Stimulated activated naive B cell treated with anti-CD40 and anti-IgM and Interleukin-4, amounts not matched to agents 10 μg/mL and 1 μg/mL and 100 μg/mL, for 72 hours (primary cell): ENCODE results near the gene ADGRB3.
A peak's percentile ranks its signal among the peaks of the same experiment; 100 is the strongest.
"Not testable (repeated sequence)": the region's sequence is repeated elsewhere in the genome, so short reads cannot be mapped to it uniquely, and the experiment has no call there.

Source experiments
- ATAC-seq, 2 donors: fragments of 150-1000 bp; cut with Tn5 transposase; replicated peaks; 2 replicates each; pipeline ENCODE4 v1.10.0; 2021; ENCODE audit warnings: moderate library complexity in 1 of 2
- DNase-seq: peaks from one replicate; pipeline ENCODE4 v3.0.0; 2021
- H3K27ac Mint-ChIP-seq: one replicate; pipeline ENCODE4 v1.8.0; 2022; ENCODE audit warnings: mild to moderate bottlenecking, mixed read lengths
- H3K27me3 Mint-ChIP-seq, 2 donors: one replicate each; pipeline ENCODE4 v1.8.0; 2022; ENCODE audit warnings: mixed read lengths in 2 of 2
- H3K36me3 Mint-ChIP-seq, 2 donors: one replicate each; pipeline ENCODE4 v1.8.0; 2022; ENCODE audit warnings: mixed read lengths in 2 of 2, mild to moderate bottlenecking in 1 of 2
- H3K4me1 Mint-ChIP-seq, 2 donors: one replicate each; pipeline ENCODE4 v1.8.0; 2022; ENCODE audit warnings: mixed read lengths in 2 of 2, mild to moderate bottlenecking in 1 of 2
- H3K4me3 Mint-ChIP-seq, 2 donors: one replicate each; pipeline ENCODE4 v1.8.0; 2022; ENCODE audit warnings: mild to moderate bottlenecking in 2 of 2, mixed read lengths in 2 of 2, moderate library complexity in 1 of 2
- H3K9me3 Mint-ChIP-seq, 2 donors: one replicate each; pipeline ENCODE4 v1.8.0; 2022; ENCODE audit warnings: mixed read lengths in 2 of 2, mild to moderate bottlenecking in 1 of 2

ADGRB3 gene

DNA sequence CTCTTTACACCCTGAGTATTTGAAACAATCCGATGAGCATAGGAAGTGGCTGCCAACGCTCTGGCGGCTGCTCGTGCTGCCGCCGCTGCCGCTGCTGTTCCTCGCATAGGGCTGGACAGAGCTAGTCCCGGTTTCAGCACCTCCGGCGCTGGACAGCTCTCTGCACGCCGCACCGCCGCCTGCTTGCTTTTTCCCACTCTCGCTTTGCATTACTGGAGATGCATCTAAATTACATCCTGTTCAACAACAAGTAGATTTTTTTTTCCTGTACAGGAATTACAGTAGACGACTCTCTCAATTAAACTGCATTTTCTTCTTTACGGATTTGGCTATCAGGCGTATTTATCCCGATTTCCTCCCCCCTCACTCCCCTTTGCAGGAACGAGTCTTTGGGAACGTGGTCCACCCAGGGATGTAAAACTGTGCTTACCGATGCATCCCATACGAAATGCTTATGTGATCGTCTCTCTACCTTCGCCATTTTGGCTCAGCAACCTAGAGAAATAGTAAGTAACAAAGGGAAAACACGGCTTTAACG is 597.9 kb downstream of the ADGRB3 start:
- Mint-ChIP-seq H3K27me3 (peaks cover 11 to 16% of the 10 kb centered on the region in 2 donors), H3K27ac (no peak overlapping the region), H3K36me3 (no peaks in the 10 kb centered on the region), H3K4me3 (no peak overlapping the region), H3K4me1 (peaks cover 0 to 5% of the 10 kb centered on the region in 2 donors), H3K9me3 (peaks cover 4 to 6% of the 10 kb centered on the region in 2 donors)
- ATAC-seq (peak; percentile 51 to 70), DNase-seq (no peak)

- Mint-ChIP-seq H3K27ac (no peak overlapping the region), H3K36me3 (no peaks in the 10 kb centered on the region), H3K4me3 (no peak overlapping the region), H3K9me3 (peaks cover 2% of the 10 kb centered on the region in 2 donors), H3K4me1 (peaks cover 0 to 2% of the 10 kb centered on the region in 2 donors), H3K27me3 (peaks cover 2% of the 10 kb centered on the region in 2 donors)
- DNase-seq = no peak
- ATAC-seq = no peak
Observed at GRCh38 chr6:69238067-69238466, 603.0 kb downstream of the ADGRB3 start.

GRCh38 chr6:69246983-69247382 is 611.9 kb downstream of the ADGRB3 start:
- ATAC-seq (no peak), DNase-seq (no peak)
- no peak overlapping the region for H3K27ac Mint-ChIP-seq
- H3K4me1 Mint-ChIP-seq = no peaks in the 10 kb centered on the region
- H3K9me3 Mint-ChIP-seq = no peaks in the 10 kb centered on the region
- no peaks in the 10 kb centered on the region for H3K27me3 Mint-ChIP-seq
- no peaks in the 10 kb centered on the region for H3K36me3 Mint-ChIP-seq
- H3K4me3 Mint-ChIP-seq = no peak overlapping the region

DNA sequence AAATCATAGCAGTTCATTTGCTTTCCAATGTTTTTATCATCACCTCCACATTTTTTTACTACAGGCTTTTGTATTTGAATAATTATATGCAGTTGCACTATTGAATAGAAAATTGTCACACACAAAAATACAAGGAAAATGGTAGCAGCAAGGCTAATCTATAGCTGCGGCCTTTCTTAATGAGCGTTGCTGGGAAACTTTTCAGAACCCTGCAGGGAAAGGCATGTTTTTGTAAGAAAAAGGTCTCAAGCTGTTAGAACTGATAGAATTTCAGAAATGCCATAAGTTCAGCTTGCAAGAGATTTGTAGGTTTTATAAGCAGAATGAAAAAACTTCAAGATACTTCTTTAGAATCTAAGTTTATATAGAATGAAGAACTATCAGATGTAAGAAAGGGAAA is 625.9 kb downstream of the ADGRB3 start:
- no peaks in the 10 kb centered on the region for H3K36me3 Mint-ChIP-seq
- no peak overlapping the region for H3K4me3 Mint-ChIP-seq
- no peaks in the 10 kb centered on the region for H3K4me1 Mint-ChIP-seq
- peaks cover 0 to 6% of the 10 kb centered on the region in 2 donors for H3K9me3 Mint-ChIP-seq
- no peak for ATAC-seq
- H3K27me3 Mint-ChIP-seq = no peaks in the 10 kb centered on the region
- DNase-seq = no peak
- no peak overlapping the region for H3K27ac Mint-ChIP-seq

GRCh38 chr6:69263297-69263696 is 628.2 kb downstream of the ADGRB3 start:
- Mint-ChIP-seq H3K27ac (no peak overlapping the region), H3K4me3 (no peak overlapping the region), H3K9me3 (no peaks in the 10 kb centered on the region), H3K27me3 (no peaks in the 10 kb centered on the region), H3K4me1 (no peaks in the 10 kb centered on the region), H3K36me3 (no peaks in the 10 kb centered on the region)
- ATAC-seq = no peak
- DNase-seq = no peak

DNA sequence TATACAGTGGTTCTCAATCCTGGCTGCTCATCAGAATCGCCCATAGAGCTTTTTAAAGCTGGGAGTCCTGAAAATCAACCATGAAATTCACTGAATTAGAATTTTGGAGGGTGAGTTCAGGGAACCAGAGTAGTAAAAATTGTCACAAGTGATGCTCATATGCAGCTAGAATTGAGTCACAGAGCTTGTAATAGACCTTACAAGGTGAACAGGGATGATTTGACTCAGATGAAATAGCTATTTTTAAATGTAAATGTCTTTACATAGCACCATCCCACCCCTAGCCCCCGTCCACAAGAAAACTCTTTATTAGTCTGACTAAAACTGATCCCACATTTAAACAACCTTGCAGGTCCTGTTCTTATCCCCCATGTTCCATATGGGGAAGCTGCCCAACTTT is 630.0 kb downstream of the ADGRB3 start:
- Mint-ChIP-seq H3K4me3 (no peak overlapping the region), H3K36me3 (no peaks in the 10 kb centered on the region), H3K9me3 (no peaks in the 10 kb centered on the region), H3K27me3 (no peaks in the 10 kb centered on the region), H3K27ac (no peak overlapping the region), H3K4me1 (no peaks in the 10 kb centered on the region)
- ATAC-seq (no peak), DNase-seq (no peak)

DNA sequence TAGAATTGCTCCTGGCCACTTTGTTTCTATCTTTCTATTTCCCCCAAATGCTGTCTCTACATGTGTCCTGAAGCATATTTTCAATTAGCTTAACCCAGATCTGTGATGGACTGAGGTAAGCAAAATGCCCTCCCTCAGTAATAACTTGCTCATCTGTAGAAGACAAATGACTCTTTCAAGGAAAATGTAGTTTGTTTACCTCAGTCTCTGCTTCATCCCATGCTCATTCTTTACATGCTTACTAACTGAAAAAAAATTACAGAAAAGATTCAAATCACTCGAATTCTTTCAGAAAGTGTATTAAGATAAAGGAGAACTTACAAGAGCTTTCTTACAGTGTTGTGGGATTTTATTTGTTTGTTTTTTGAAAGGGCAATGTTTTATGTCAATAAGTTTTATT is 630.6 kb downstream of the ADGRB3 start:
- H3K36me3 Mint-ChIP-seq = no peaks in the 10 kb centered on the region
- H3K4me3 Mint-ChIP-seq = no peak overlapping the region
- H3K27ac Mint-ChIP-seq = no peak overlapping the region
- H3K27me3 Mint-ChIP-seq = no peaks in the 10 kb centered on the region
- DNase-seq (no peak), ATAC-seq (no peak)
- no peaks in the 10 kb centered on the region for H3K9me3 Mint-ChIP-seq
- no peaks in the 10 kb centered on the region for H3K4me1 Mint-ChIP-seq

- Mint-ChIP-seq H3K9me3 (no peaks in the 10 kb centered on the region), H3K27ac (no peak overlapping the region)
- no peak for ATAC-seq
Observed at GRCh38 chr6:69276204-69276603, 641.1 kb downstream of the ADGRB3 start.

GRCh38 chr6:69279805-69280204 is 644.7 kb downstream of the ADGRB3 start:
- Mint-ChIP-seq H3K27ac (no peak overlapping the region), H3K9me3 (no peaks in the 10 kb centered on the region), H3K4me3 (no peak overlapping the region), H3K27me3 (no peaks in the 10 kb centered on the region), H3K4me1 (no peaks in the 10 kb centered on the region), H3K36me3 (no peaks in the 10 kb centered on the region)
- DNase-seq = no peak
- no peak for ATAC-seq

More at GRCh38 chr6:69276204-69276603, 641.1 kb downstream of the ADGRB3 start:
- Mint-ChIP-seq H3K27me3 (no peaks in the 10 kb centered on the region), H3K4me1 (no peaks in the 10 kb centered on the region), H3K36me3 (no peaks in the 10 kb centered on the region), H3K4me3 (no peak overlapping the region)
- no peak for DNase-seq

DNA sequence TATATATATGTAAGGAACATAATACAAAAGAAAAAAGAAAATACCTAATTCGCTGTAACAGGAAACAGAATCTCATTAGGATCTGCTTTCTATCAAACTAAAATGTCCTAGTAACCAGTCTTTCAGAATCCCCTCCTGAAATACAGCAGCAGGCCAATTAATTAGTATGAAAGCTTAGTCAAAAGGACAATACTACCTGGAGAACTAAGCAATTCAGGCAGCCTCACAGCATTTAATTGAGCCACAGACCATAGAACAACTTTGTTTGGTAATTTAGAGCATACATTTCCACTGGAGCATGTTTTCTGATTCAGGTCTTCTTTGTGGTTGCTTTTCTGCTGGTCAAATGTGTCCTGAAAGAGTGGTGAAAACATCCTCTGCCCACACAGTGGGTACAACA is 645.8 kb downstream of the ADGRB3 start:
- no peaks in the 10 kb centered on the region for H3K27me3 Mint-ChIP-seq
- no peak overlapping the region for H3K4me3 Mint-ChIP-seq
- DNase-seq (no peak), ATAC-seq (no peak)
- H3K36me3 Mint-ChIP-seq = no peaks in the 10 kb centered on the region
- H3K27ac Mint-ChIP-seq = no peak overlapping the region
- no peaks in the 10 kb centered on the region for H3K4me1 Mint-ChIP-seq
- no peaks in the 10 kb centered on the region for H3K9me3 Mint-ChIP-seq

DNA sequence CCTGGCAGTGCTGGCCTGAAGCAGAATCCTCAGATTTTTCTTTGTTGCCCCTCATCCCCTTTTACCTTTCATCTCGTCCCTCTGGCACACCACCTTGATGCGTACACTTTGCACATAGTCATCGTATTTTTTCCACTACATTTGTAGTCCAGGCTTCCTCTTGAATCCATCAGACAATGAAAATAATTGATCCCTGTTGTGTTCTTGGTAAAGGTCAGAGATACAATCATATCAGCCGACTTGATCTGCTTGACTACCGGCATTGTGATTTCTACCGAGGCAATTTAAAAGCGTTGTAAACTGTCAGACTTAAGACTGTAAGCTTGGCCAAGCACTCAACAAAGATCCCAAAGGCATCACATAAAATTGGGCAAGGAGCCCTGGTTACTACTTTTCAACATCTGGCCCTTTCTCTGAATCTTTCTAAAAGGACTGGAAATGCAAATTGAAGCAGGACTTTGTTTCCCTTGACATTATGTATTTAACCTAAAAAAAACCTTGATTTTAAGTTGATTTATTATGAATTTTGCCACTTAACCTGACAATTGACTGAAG is 649.2 kb downstream of the ADGRB3 start:
- H3K4me1 Mint-ChIP-seq = no peaks in the 10 kb centered on the region
- no peaks in the 10 kb centered on the region for H3K36me3 Mint-ChIP-seq
- no peak overlapping the region for H3K27ac Mint-ChIP-seq
- H3K9me3 Mint-ChIP-seq = no peaks in the 10 kb centered on the region
- no peak for DNase-seq
- no peak overlapping the region for H3K4me3 Mint-ChIP-seq
- no peak for ATAC-seq
- H3K27me3 Mint-ChIP-seq = no peaks in the 10 kb centered on the region

GRCh38 chr6:69285054-69285453 is 650.0 kb downstream of the ADGRB3 start:
- Mint-ChIP-seq H3K36me3 (no peaks in the 10 kb centered on the region), H3K9me3 (no peaks in the 10 kb centered on the region), H3K4me1 (no peaks in the 10 kb centered on the region), H3K27ac (no peak overlapping the region), H3K4me3 (no peak overlapping the region), H3K27me3 (no peaks in the 10 kb centered on the region)
- DNase-seq = no peak
- ATAC-seq = no peak

DNA sequence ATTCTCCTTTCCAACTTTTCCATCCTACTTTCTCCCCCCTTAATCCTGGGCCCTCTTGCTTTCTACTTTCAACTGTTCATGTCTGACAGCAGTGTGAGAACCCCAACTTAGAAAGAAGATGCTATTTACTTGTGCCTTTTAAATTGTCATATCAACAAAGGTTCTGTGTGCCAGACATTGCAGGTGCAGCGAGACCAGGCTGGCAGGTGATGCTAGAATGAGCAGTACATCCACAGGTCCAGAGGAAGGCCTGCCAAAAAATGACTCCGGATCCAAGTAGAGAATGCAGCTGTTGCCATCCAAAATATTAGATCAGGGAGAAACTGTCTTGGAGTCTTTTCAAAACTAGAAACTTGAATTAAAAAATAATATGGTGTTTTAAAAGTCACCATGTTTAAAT is 651.2 kb downstream of the ADGRB3 start:
- Mint-ChIP-seq H3K27ac (no peak overlapping the region), H3K4me1 (no peaks in the 10 kb centered on the region), H3K36me3 (no peaks in the 10 kb centered on the region), H3K27me3 (no peaks in the 10 kb centered on the region), H3K4me3 (no peak overlapping the region), H3K9me3 (no peaks in the 10 kb centered on the region)
- DNase-seq (no peak), ATAC-seq (no peak)

DNA sequence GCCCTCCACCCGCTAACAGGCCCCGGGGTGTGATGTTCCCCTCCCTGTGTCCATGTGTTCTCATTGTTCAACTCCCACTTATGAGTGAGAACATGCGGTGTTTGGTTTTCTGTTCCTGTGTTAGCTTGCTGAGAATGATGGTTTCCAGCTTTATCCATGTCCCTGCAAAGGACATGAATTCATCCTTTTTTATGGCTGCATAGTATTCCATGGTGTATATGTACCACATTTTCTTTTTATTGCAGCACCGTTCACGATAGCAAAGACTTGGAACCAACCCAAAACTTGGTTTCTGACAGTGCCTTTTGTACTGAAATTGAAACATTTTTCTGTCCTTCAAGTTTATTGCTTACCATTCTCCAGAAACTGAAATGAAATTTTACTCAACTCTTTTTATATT is 653.1 kb downstream of the ADGRB3 start:
- not testable (repeated sequence) for H3K9me3 Mint-ChIP-seq, H3K36me3 Mint-ChIP-seq, H3K4me1 Mint-ChIP-seq, H3K4me3 Mint-ChIP-seq, H3K27ac Mint-ChIP-seq, H3K27me3 Mint-ChIP-seq, ATAC-seq, DNase-seq

GRCh38 chr6:69289689-69290495 is 654.8 kb downstream of the ADGRB3 start:
- H3K27me3 Mint-ChIP-seq = no peaks in the 10 kb centered on the region
- no peaks in the 10 kb centered on the region for H3K36me3 Mint-ChIP-seq
- H3K4me1 Mint-ChIP-seq = no peaks in the 10 kb centered on the region
- DNase-seq = no peak
- no peaks in the 10 kb centered on the region for H3K9me3 Mint-ChIP-seq
- no peak for ATAC-seq
- H3K4me3 Mint-ChIP-seq = no peak overlapping the region
- H3K27ac Mint-ChIP-seq = no peak overlapping the region
